ENCODE measurements around the gene SYCE3.
"Not testable (repeated sequence)": the region's sequence is repeated elsewhere in the genome, so short reads cannot be mapped to it uniquely, and the experiment has no call there.

The SYCE3 gene

DNA sequence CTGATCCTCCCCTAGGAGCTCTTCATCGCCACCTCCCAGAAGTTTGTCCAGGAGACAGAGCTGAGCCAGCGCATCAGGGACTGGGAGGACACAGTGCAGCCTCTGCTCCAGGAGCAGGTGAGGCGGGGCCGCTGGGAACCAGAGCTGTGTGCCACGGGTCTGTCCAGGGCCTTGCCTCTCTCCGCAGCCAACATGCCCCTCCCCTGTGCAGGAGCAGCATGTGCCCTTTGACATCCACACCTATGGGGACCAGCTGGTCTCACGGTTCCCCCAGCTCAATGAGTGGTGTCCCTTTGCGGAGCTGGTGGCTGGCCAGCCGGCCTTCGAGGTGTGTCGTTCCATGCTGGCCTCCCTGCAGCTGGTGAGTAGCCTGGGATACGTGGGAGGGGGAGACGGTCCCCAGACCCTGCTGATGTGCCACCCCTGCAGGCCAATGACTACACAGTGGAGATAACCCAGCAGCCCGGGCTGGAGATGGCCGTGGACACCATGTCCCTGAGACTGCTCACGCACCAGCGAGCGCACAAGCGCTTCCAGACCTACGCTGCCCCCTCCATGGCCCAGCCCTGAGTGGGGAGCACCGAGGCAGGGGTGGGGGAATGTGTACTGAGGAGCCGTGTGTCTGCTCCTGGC lies 39.8 kb downstream of the SYCE3 start:
- DNase-seq (ENCODE audit: extremely low read depth in 1 of 2, low read depth in 1 of 2) = no peak

DNA sequence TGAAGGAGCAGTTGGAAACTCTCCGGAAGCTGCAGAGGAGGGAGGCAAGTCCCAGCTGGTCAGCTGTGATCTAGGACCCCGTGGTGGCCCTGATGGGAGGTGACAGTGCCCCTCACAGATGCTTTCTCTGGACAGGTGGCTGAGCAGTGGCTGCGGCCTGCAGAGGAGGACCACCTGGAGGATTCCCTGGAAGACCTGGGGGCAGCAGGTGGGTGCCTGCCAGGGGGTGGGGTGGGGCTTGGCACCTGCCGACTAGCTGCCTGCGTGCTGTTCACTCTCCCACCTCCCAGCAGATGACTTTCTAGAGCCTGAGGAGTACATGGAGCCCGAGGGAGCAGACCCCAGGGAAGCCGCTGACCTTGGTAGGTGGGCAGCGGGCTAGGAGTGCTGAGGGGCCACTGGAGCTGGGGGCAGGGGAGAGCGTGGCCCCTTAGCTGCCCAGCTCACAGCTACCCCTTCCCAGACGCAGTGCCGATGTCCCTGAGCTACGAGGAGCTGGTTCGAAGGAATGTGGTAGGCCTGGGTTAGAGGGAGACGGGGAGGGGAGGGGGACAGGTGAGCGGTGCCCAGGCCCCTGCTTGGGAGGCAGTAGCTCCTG lies 40.4 kb downstream of the SYCE3 start:
- no peak for DNase-seq (ENCODE audit: extremely low read depth in 1 of 2, low read depth in 1 of 2)

DNA sequence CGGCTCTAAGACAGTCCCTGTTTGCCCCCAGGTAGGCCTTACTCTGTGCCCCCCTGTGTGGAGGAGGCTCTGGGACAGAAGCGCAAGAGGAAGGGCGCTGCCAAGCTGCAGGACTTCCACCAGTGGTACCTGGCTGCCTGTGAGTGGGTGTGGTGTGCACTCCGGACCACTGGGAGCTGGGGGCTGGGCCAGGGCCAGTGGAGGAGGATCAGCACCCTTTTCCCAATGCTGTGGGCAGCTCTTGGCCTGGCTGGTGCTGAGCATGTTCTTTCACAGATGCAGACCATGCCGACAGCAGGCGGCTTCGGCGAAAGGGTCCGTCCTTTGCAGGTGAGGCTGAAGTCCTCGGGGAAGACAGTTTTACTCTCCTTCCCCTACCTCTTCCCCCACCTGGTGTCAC lies 41.0 kb downstream of the SYCE3 start:
- no peak for DNase-seq (ENCODE audit: extremely low read depth in 1 of 2, low read depth in 1 of 2)

DNA sequence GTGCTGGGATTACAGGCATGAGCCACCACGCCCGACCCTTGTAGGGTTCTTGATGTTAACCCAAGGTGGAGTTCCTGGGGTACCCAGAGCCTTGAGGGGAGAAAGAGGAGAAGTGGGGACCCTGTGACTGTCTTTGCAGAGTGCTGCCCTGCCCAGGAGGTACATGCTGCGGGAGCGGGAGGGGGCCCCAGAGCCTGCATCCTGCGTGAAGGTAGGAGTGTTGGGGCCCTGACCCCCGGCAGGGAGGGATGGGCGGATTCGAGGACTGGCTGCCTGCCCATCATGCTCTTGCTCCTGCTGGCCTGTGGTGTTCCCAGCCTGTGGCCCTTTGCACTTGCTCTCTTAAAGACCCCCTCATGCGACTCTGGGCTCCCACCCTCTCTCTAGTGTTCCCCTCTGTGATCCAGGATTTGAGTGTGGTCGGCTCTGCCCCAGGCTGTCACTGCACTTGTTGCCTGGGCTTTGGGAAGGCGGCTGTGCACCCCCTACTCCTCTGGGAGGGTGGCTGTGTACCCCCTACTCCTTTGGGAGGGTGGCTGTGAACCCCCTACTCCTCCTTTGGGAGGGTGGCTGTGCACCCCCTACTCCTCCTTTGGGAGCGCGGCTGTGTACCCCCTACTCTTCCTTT lies 41.8 kb downstream of the SYCE3 start:
- DNase-seq (ENCODE audit: extremely low read depth in 1 of 2, low read depth in 1 of 2) = no peak

DNA sequence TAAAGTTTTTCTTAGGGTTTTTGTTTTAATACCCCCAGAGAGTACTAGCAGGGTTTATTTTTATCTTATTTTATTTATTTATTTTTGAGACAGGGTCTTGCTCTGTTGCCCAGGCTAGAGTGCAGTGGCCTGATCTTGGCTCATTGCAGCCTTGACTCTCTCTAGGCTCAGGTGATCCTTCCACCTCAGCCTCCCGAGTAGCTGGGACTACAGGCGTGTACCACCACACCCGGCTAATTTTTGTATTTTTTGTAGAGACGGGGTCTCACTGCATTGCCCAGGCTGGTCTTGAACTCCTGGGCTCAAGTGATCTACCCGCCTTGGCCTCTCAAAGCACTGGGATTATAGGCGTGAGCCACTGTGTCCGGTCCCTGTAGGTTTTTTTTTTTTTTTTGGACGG lies 42.5 kb downstream of the SYCE3 start:
- not testable (repeated sequence) for DNase-seq (ENCODE audit: extremely low read depth in 1 of 2, low read depth in 1 of 2)

DNA sequence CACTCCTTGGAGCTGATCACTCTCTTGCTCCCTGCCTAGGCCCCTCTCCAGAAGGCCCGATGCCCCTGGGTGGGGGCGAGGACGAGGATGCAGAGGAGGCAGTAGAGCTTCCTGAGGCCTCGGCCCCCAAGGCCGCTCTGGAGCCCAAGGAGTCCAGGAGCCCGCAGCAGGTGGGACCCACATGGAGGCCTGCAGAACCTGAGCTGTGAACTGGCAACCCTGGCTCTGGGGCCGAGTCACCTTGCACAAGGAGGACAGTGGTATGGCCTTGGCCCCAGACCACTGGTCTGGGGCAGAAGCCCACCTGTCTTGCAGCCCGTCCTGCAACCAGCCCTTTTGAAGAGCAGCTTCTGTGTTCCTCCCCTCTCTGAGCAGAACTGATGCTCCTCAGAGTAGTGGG lies 43.6 kb downstream of the SYCE3 start:
- no peak for DNase-seq (ENCODE audit: extremely low read depth in 1 of 2, low read depth in 1 of 2)

DNA sequence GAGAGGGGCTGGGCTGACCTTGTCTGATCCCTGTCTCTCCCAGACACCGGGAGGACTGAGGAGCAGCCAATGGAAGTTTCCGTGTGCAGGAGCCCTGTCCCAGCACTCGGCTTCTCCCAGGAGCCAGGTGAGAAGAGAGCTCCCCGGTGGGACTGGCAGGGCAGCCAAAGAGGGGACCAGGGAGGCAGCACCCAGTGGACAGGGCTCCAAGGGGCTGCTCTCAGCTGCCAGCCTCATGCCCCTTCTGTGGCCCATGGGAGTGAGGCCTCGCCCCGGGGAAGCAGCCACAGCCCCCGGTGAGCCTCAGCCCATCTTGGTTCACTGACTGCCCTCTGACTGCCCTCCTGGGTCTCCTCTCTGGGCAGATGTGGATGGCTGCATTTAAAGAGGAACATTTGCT lies 44.1 kb downstream of the SYCE3 start:
- DNase-seq (ENCODE audit: extremely low read depth in 1 of 2, low read depth in 1 of 2) = no peak

DNA sequence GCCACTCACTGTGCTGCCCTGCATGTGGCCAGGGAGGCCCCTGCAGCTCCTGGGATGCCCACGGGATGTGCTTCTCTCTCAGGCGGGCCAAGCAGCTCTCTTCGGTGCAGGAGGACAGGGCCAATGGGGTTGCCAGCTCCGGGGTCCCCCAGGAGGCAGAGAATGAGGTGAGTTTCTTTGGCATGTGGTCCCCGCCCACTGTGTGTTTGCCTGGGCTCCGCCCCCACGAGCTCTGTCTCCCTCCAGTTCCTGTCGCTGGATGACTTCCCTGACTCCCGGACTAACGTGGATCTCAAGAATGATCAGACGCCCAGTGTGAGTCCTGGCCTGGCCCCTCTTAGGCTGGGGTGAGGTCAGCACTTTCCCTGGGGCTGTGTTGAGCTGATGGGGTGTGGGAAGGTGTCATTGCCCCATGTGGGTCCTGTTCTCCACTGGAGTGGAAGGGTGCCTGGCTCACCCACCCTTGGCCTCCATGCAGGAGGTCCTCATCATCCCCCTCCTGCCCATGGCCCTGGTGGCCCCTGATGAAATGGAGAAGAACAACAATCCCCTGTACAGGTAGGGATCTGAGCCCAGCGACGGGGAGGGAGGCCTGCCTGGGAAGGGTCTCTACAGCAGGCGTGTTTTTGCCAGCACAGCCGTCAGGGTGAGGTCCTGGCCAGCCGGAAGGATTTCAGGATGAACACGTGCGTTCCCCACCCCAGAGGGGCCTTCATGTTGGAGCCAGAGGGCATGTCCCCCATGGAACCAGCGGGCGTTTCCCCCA lies 45.0 kb downstream of the SYCE3 start:
- DNase-seq (ENCODE audit: extremely low read depth in 1 of 2, low read depth in 1 of 2) = no peak

DNA sequence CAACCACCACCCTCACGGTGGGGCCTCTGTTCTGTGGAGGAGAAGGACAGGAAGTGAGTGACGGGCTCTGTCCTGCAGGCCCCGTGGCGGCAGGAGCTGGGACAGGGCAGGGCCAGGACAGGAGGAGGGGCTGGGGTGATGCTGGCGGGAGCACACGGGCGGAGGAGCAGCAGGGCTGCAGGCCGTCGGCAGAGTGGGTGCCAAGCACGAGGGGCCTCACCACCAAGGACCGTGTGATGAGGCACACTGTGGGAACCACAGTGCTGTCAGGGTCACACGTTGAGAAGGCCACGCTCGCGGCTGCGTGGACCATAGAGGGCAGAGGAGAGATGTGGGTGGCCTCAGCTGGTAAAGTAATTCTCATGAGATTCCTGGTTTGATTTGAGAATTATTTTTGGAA lies 45.8 kb downstream of the SYCE3 start:
- no peak for DNase-seq (ENCODE audit: extremely low read depth in 1 of 2, low read depth in 1 of 2)

DNA sequence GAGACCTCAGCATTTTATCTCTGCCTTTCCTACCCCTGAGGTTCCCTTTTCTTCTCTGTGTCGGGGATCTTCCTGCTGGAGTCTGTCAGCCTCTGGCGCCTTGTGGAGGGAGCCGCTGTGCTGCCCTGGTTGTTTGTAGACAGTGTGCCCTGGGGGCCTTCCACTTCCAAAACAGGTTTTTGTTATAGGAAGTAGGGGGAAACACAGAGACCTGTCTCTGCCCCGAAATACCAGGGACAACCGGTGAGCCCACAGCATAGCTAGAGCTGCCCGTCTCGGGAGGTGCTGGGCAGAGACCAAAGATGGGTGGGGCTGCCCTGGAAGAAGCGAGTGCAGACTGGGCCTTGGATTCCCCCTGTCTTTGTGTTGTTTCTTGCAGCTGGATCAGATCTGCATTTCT lies 46.7 kb downstream of the SYCE3 start:
- DNase-seq (ENCODE audit: extremely low read depth in 1 of 2, low read depth in 1 of 2) = no peak

DNA sequence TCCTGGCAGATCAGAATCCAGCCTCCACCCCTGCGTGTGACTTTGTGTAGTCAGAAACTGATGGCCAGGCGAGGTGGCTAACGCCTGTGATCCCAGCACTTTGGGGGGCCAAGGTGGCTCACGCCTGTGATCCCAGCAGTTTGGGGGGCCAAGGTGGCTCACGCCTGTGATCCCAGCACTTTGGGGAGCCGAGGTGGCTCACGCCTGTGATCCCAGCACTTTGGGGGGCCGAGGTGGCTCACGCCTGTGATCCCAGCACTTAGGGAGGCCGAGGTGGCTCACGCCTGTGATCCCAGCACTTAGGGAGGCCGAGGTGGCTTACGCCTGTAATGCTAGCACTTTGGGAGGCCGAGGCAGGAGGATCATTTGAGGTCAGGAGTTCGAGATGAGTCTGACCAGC lies 49.5 kb downstream of the SYCE3 start:
- DNase-seq (ENCODE audit: extremely low read depth in 1 of 2, low read depth in 1 of 2) = no peak

DNA sequence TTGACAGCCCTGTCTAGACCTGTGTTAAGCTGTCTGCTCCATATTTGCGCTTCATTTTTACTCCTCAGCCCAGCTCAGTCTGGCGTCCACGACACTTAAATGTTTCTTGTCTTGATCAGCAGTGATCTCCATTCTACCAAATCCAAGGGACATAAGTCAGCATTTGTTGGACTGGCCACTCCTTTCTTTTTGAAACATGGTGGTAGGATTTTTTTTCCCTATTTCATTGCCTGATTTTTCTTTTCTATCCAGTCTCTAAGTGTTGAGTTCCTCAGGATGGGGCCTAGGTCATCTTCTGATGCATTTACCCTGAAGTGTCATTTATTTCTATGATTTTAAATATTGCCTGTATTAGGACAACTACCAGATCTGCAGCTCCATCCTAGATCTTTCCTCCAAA lies 53.8 kb downstream of the SYCE3 start:
- no peak for DNase-seq (ENCODE audit: extremely low read depth in 1 of 2, low read depth in 1 of 2)

DNA sequence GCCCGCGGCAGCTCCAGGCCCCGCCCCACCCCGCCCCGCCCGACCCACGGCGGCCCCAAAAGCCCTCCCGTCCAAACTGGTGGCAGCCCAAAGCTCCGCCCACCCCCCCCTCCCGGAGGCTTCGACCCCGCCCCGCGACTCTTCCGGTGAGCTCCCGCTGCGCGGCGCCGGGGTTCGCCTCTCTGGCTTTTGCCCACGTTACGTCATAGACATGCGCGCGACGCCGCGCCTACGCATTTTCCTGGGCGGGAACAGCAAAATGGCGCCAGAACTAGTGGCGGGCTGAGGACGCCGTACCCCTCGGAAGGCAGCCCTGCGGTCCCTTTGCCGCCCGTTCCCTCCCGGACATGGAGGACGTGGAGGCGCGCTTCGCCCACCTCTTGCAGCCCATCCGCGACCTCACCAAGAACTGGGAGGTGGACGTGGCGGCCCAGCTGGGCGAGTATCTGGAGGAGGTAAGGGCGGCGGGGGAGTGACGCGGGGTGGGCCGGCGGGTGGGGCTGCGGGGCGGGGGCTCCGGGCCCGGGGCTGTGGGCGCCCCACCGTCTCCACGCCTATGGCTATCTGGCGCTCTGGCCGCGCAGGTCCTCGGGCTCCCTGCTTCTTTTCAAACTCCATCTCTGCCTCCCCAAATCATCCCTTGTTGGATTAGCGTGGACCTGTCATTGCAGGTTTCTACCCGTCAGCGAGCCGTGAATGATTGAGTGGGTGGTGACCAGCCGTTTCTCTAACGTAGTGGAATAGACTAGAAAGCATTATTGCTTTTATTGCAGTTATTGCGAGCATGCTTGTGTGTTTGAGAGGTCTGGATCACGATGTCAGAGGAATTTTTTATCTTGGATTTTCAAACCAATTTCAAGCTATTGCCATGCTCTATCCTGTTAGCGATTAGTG lies 54.5 kb downstream of the SYCE3 start, which contains the start of gene NCAPH2:
NCAPH2 (plus strand) TSS at position 234 of the 894 bp plus-strand sequence; CDS start at position 348, 114 bp downstream.
- DNase-seq (ENCODE audit: extremely low read depth in 1 of 2, low read depth in 1 of 2) = peak; percentile 91 to 96

DNA sequence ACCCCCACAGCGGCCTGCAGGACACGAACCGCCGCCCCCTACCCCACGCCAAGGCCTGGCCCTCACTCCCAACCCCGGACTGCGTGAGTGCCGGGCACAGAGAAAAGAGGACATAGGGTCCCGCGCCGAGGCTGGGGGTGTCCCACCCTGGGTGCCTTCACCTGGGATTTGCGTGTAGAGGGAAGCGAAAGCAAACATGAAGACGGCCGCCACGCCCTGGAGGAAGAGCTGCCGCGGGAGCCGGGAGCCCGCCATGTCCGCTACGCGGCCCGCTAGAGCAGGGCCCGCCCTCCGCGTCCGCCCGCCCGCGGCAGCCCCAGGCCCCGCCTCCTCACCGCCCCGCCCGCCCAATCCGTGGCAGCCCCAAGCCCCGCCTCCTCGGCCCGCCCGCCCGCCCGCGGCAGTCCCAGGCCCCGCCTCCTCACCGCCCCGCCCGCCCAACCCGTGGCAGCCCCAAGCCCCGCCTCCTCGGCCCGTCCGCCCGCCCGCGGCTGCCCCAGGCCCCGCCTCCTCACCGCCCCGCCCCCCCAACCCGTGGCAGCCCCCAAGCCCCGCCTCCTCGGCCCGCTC lies 55.2 kb downstream of the SYCE3 start, which contains the start of gene LMF2:
LMF2 (minus strand) TSS at position 282 of the 570 bp plus-strand sequence; CDS start at position 255, 27 bp downstream.
- DNase-seq (ENCODE audit: extremely low read depth in 1 of 2, low read depth in 1 of 2) = peak; percentile 79 to 89

DNA sequence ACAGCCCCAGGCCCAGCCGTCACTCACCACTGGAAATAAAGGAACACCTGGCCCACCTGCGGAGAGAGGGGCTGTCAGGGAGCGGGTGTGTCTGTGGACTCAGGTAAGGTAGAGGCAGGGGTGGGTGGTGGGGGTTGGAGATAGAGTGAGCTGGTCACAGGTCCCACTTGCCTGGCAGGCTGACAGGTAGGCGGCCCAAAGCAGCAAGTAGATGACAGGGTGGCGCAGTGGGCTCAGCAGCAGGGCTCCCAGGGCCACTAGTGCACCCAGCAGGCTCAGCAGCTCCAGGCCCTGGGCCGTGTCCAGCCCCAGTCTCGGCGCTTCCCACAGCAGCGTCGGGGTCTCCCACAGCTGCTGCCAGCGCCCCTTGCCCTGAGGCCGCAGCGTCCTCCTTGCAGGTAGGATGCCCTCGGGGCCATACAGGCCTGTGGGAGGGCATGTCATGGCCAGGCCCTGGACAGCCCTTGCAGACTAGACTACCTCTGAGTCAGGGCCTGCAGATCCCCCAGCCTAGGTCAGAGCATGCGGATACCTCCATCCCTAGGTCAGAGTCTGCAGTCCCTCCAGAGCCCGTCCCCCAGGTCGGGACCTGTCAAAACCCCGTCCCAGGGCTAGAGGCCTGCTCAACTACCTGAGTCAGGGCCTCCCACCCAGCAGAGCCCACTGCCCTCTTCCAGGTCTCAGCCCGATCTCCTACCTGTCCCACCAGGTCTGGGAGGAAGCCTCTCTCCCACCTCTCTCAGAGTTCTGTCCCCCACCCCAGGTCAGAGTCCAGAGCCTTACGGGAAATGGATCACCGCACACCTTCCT lies 55.9 kb downstream of the SYCE3 start:
- no peak for DNase-seq (ENCODE audit: extremely low read depth in 1 of 2, low read depth in 1 of 2)

DNA sequence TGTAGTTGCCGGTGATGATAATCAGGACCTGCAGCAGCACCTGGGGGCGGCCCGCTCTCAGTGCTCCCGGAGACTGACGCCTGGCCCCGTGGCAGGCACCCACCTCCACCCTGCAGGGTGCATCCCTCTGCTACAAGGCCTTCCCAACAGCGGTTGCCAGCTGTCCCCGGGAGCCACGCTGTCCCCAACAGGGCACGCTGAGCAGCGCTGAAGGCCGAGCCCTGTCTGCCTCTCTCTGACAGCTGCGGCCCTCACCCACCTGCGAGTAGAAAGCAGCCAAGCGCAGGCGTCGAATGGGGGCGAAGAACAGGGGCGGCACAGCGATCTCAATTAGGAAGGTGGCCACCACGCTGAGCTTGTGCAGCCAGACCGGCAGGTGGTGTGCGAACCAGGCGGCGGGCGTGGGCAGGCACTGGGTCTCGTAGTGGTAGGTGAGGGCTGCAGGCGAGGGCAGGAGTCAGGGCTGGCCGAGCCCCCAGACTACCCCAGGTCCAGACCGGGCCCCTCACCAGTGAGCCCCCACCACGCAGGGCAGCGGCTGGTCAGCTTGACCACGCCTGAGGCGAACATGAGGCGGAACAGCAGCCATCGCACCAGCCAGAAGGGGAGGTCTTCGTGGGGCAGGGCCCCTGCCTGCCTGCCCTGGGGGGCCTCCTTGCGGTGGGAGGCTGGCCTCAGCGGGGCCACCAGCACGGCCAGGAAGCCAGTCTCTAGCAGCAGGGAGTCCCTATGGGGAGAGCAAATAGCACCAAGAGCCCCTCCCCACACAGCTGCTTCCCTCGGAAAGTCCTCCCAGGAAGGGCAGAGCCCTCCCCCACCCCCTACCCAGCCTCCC lies 56.7 kb downstream of the SYCE3 start:
- no peak for DNase-seq (ENCODE audit: extremely low read depth in 1 of 2, low read depth in 1 of 2)

DNA sequence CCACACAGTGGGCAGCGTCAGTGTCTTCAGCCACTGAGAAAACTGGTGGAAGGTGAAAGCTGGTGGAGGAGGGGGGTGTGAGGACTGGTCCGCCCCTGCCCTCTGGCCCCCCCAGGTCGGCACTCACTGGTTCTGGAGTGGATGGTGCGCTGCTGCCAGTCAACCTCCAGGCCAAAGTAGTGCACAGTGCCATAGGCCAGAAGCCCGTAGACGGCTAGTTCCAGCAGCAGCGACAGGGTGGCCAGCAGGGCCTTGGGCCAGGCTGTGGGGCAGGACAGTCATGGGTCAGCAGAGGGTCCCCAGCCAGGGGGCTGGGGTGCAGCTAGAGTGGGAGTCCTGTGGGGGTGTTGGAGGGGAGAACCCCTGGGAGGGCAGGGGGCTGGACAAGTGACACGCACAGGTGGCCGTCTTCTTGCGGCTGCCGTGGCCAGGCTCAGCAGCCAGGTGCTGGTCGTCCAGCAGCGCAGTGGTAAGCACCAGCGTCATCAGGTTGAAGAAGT lies 57.4 kb downstream of the SYCE3 start:
- DNase-seq (ENCODE audit: extremely low read depth in 1 of 2, low read depth in 1 of 2) = no peak

Data from stimulated activated CD8-positive, alpha-beta memory T cell treated with anti-CD3 and anti-CD28 coated beads, Interleukin-7, amount 100 ng/mL, for 48 hours (primary cell).